Pancreas (tissue), 10 donors: ENCODE data around the gene HSF5. TPM values are rescaled to one million over a fixed set of nuclear protein-coding genes. Genes with fewer than 3 reads are reported as not detected.
A peak's percentile ranks its signal among the peaks of the same experiment; 100 is the strongest.

Experiments used
- ATAC-seq, 4 donors: fragments of 200-7000 bp; cut with Tn5 transposase; one replicate each; pipeline versions ENCODE4 v1.8.0 to v1.9.1; 2020; ENCODE audit warnings: mild to moderate bottlenecking in 4 of 4, moderate library complexity in 4 of 4
- DNase-seq, 6 donors: peaks; one replicate each; pipeline ENCODE4 v3.0.0-alpha.2; 2020
- FAIRE-seq: peaks from 2 replicates; lab custom pipeline; 2012; peaks lifted over from hg19 to GRCh38; lab: Jason Lieb, UNC
- H3K27ac ChIP-seq, 4 donors: fragments of 200-600 bp; sonication (generic); 1 replicate in 3 of 4; 2 replicates in 1 of 4; pipeline versions ENCODE4 v1.5.0 to v1.8.0; 2020
- H3K27me3 ChIP-seq, 4 donors: fragments of 200-600 bp; one replicate each; pipeline ENCODE4 v1.8.0; 2021
- H3K36me3 ChIP-seq, 3 donors: fragments of 200-600 bp; sonication (generic) in 1 of 3; one replicate each; pipeline versions ENCODE4 v1.5.0 to v1.8.0; 2020 to 2021
- H3K4me1 ChIP-seq, 3 donors: fragments of 200-600 bp; one replicate each; pipeline ENCODE4 v1.8.0; 2021
- H3K4me3 ChIP-seq, 4 donors: fragments of 200-600 bp; sonication (generic) in 2 of 4; one replicate each; pipeline versions ENCODE4 v1.5.0 to v1.8.0; 2020 to 2021
- H3K9me3 ChIP-seq, 4 donors: fragments of 200-600 bp; one replicate each; pipeline ENCODE4 v1.8.0; 2021
- CTCF ChIP-seq, 4 donors: fragments of 200-600 bp; sonication (generic) in 3 of 4; IDR thresholded peaks; one replicate each; pipeline versions ENCODE4 v1.5.0 to v1.8.0; 2021; ENCODE audit warnings: antibody characterized with exemption in 4 of 4
- WGBS, 2 donors: extraction: QIAGEN DNeasy Blood & Tissue Kit; methylation state at CpG; one replicate each; pipeline ENCODE4 v1.1.7; 2013; 5-methylcytosine and 5-hydroxymethylcytosine counted together
- intact Hi-C, 3 donors: fragments of 100-400 bp; cut with DNase I; formaldehyde crosslinking; loops; one replicate each; pipeline versions ENCODE4 v1.11.1 to v1.14.2; 2022
- polyA plus RNA-seq, 2 donors: library from polyadenylated mRNA; stranded (reverse); fragments of 200-250 nt; gene quantifications; one replicate each; pipeline ENCODE4 v1.2.3, GENCODE V29; 2013
- total RNA-seq, 6 donors: library from RNA; stranded (reverse); fragmentation: NEBNext Ultra II Directional in 4 of 6; extraction: Animal tissue kit (Norgen Biotek cat#: 25700) in 4 of 6; gene quantifications; one replicate each; pipeline versions ENCODE4 v1.2.1 to v1.2.4, GENCODE V29; 2021 to 2023
- donor health status: healthy with polysubstance abuse.
- donor health status: DM: no; HTN: no; CAD: no; lungs with moderate emphysema.
- donor health status: DM: no; HTN: no; CAD: no.
- donor health status: control.
- donor health status: control.
- donor health status: Bipolar disorder and iron deficiency.
- donor health status: DM: yes; HTN: yes; CAD: no.
- donor health status: DM: no; HTN: no; CAD: no.
- donor health status: DM: no; HTN: no; CAD: no.
- donor health status: DM: yes; HTN: yes; CAD: no.

The HSF5 gene
- total and polyA plus RNA-seq, 8 donors: 0.04 TPM; not detected in 7

- Histone ChIP-seq H3K4me3 (peak within 1 kb of the TSS; percentile 27 to 52 (median 44)), H3K4me1 (peaks cover 0 to 17% (median 7%) of the 10 kb centered on the region in 3 donors), H3K27ac (peak within 1 kb of the TSS; percentile 66 to 93 (median 85)), H3K9me3 (no peaks in the 10 kb centered on the region), H3K27me3 (no peaks in the 10 kb centered on the region), H3K36me3 (no peaks in the 10 kb centered on the region)
- ATAC-seq (peak; percentile 94 to 98 (median 98)), DNase-seq (peak; percentile 72 to 99 (median 96)), FAIRE-seq (peak; percentile 97)
- WGBS, 2 donors: 0 to 1% methylated on average over 8 of the region's 8 CpGs
- peak; percentile 28 to 64 (median 50) for TF ChIP-seq CTCF (IDR thresholded peaks at IDR 0.05)
- intact Hi-C loops: loop anchor here in 2 of 3 donors (10.0 kb wide), 1 partner anchor 63 kb away; the partner anchor contains the start of gene SUPT4H1 (in 2 of the 2)
Observed at GRCh38 chr17:58417300-58418092, 70.7 kb downstream of the HSF5 start, which contains the start of gene RNF43. Gene RNF43 (minus strand): TSS chr17:58417534. CDS start chr17:58415577, 1,957 bp downstream.

GRCh38 chr17:58416937-58417299 is 71.3 kb downstream of the HSF5 start:
- ATAC-seq: peak; percentile 10 to 24 (median 21)
- DNase-seq: peak in 1 of 6 donors; percentile 10
- Histone ChIP-seq H3K27me3 (no peaks in the 10 kb centered on the region), H3K9me3 (no peaks in the 10 kb centered on the region), H3K27ac (peak overlapping the region; percentile 66 to 93 (median 85)), H3K4me3 (peak overlapping the region; percentile 27 to 52 (median 44)), H3K36me3 (no peaks in the 10 kb centered on the region), H3K4me1 (peaks cover 0 to 23% (median 12%) of the 10 kb centered on the region in 3 donors)
- no peak for FAIRE-seq
- intact Hi-C loops: loop anchor here in 2 of 3 donors (10.0 kb wide), 1 partner anchor 62 kb away; the partner anchor contains the start of gene SUPT4H1 (in 2 of the 2)
- TF ChIP-seq CTCF (IDR thresholded peaks at IDR 0.05): no peak
- WGBS, 2 donors: 5 to 10% methylated on average over 6 of the region's 6 CpGs

- Histone ChIP-seq H3K36me3 (no peaks in the 10 kb centered on the region), H3K27ac (peak overlapping the region; percentile 66 to 93 (median 85)), H3K4me3 (peak overlapping the region; percentile 27 to 52 (median 44)), H3K4me1 (peaks cover 0 to 27% (median 16%) of the 10 kb centered on the region in 3 donors), H3K9me3 (no peaks in the 10 kb centered on the region), H3K27me3 (no peaks in the 10 kb centered on the region)
- ATAC-seq: no peak
- intact Hi-C loops: loop anchor here in 2 of 3 donors (10.0 kb wide), 1 partner anchor 62 kb away; the partner anchor contains the start of gene SUPT4H1 (in 2 of the 2)
- WGBS, 2 donors: 11 to 19% methylated on average over 4 of the region's 4 CpGs
- TF ChIP-seq CTCF (IDR thresholded peaks at IDR 0.05): no peak
- FAIRE-seq: no peak
- no peak for DNase-seq
Observed at GRCh38 chr17:58416396-58416795, 71.8 kb downstream of the HSF5 start.

GRCh38 chr17:58415371-58416055 is 72.7 kb downstream of the HSF5 start:
- no peak for TF ChIP-seq CTCF (IDR thresholded peaks at IDR 0.05)
- H3K4me1 ChIP-seq: peaks cover 0 to 36% (median 23%) of the 10 kb centered on the region in 3 donors
- peak overlapping the region; percentile 27 to 52 (median 44) for H3K4me3 ChIP-seq
- intact Hi-C loops: loop anchor here in 2 of 3 donors (10.0 kb wide), 1 partner anchor 61 kb away; the partner anchor contains the start of gene SUPT4H1 (in 2 of the 2)
- DNase-seq (peak; percentile 55 to 82 (median 65)), ATAC-seq (peak; percentile 47 to 68 (median 64)), FAIRE-seq (no peak)
- 10% methylated on average over 6 of the region's 6 CpGs for WGBS, 2 donors
- H3K36me3 ChIP-seq: no peaks in the 10 kb centered on the region
- no peaks in the 10 kb centered on the region for H3K27me3 ChIP-seq
- H3K9me3 ChIP-seq: no peaks in the 10 kb centered on the region
- peak overlapping the region; percentile 41 to 93 (median 85) for H3K27ac ChIP-seq
